Aorta (tissue), 5 donors: ENCODE results near the gene CATSPER3. TPM values are rescaled to one million over a fixed set of nuclear protein-coding genes. Genes with fewer than 3 reads are reported as not detected.
"Not testable (repeated sequence)": the region's sequence is repeated elsewhere in the genome, so short reads cannot be mapped to it uniquely, and the experiment has no call there.

Experiments
- ATAC-seq: fragments of 200-7000 bp; cut with Tn5 transposase; one replicate; pipeline ENCODE4 v1.9.1; 2022; ENCODE audit warnings: moderate library complexity; ENCODE audit not compliant: low FRiP score
- DNase-seq, 2 donors: peaks; one replicate each; pipeline ENCODE4 v3.0.0-alpha.2; 2020
- H3K27ac ChIP-seq, 2 donors: one replicate each; pipeline ENCODE4 v1.5.1; 2013; ENCODE audit warnings: low read length in 2 of 2, mild to moderate bottlenecking in 2 of 2, moderate library complexity in 2 of 2, control low read depth in 1 of 2, inconsistent platforms in 1 of 2, low read depth in 1 of 2
- H3K27me3 ChIP-seq, 2 donors: one replicate each; pipeline ENCODE4 v1.6.1; 2013; ENCODE audit warnings: control low read depth in 1 of 2, low read length in 1 of 2, mild to moderate bottlenecking in 1 of 2, moderate library complexity in 1 of 2; ENCODE audit not compliant: insufficient read depth in 2 of 2, control insufficient read depth in 1 of 2
- H3K36me3 ChIP-seq, 2 donors: one replicate each; pipeline ENCODE4 v1.6.1; 2013; ENCODE audit warnings: control low read depth in 1 of 2, low read length in 1 of 2, mild to moderate bottlenecking in 1 of 2; ENCODE audit not compliant: insufficient read depth in 2 of 2, control insufficient read depth in 1 of 2
- H3K4me1 ChIP-seq, 2 donors: one replicate each; pipeline ENCODE4 v1.6.1; 2013; ENCODE audit warnings: low read length in 2 of 2, control low read depth in 1 of 2, mild to moderate bottlenecking in 1 of 2, moderate library complexity in 1 of 2; ENCODE audit not compliant: insufficient read depth in 2 of 2, control insufficient read depth in 1 of 2
- H3K4me3 ChIP-seq, 2 donors: one replicate each; pipeline ENCODE4 v1.5.1; 2013; ENCODE audit warnings: low read length in 2 of 2, control low read depth in 1 of 2, mild to moderate bottlenecking in 1 of 2
- H3K9me3 ChIP-seq: one replicate; pipeline ENCODE4 v1.6.1; 2013; ENCODE audit warnings: mild to moderate bottlenecking, low read length; ENCODE audit not compliant: control insufficient read depth
- WGBS, 2 donors: extraction: QIAGEN DNeasy Blood & Tissue Kit; methylation state at CpG; one replicate each; pipeline ENCODE4 v1.1.7; 2013; 5-methylcytosine and 5-hydroxymethylcytosine counted together
- intact Hi-C, 2 donors: fragments of 100-400 bp; cut with DNase I; formaldehyde crosslinking; loops; one replicate each; pipeline versions ENCODE4 v1.14.2 to v1.15.0; 2022
- polyA plus RNA-seq, 2 donors: library from polyadenylated mRNA; stranded (reverse); fragments of 200-250 nt; gene quantifications; one replicate each; pipeline ENCODE4 v1.2.3, GENCODE V29; 2013
- total RNA-seq, 2 donors: library from RNA; stranded (reverse); fragmentation: NEBNext Ultra II Directional; extraction: Animal tissue kit (Norgen Biotek cat#: 25700); gene quantifications; one replicate each; pipeline ENCODE4 v1.2.1, GENCODE V29; 2021
- donor health status: healthy with polysubstance abuse.
- donor health status: Bipolar disorder and iron deficiency.
- donor health status: DM: no; HTN: no; CAD: no.
- donor health status: DM: no; HTN: no; CAD: no.
- donor health status: DM: yes; HTN: yes; CAD: no.

The CATSPER3 gene
- total and polyA plus RNA-seq, 4 donors, result 0.29 to 1.3 (median 0.63) TPM

- Histone ChIP-seq H3K27ac (no peak overlapping the region), H3K4me1 (no peaks in the 10 kb centered on the region), H3K9me3 (no peaks in the 10 kb centered on the region), H3K4me3 (no peak overlapping the region), H3K36me3 (no peaks in the 10 kb centered on the region), H3K27me3 (no peaks in the 10 kb centered on the region)
- ATAC-seq (no peak), DNase-seq (no peak)
- intact Hi-C loops, result no loop called here
- 93 to 95% methylated on average over 1 of the region's 1 CpG for WGBS, 2 donors
Observed at GRCh38 chr5:134982230-134982629, 14.5 kb downstream of the CATSPER3 start.

GRCh38 chr5:134989266-134989830, 21.6 kb downstream of the CATSPER3 start:
- H3K27ac ChIP-seq, result no peak overlapping the region
- 41 to 54% methylated on average over 3 of the region's 3 CpGs for WGBS, 2 donors

GRCh38 chr5:134990183-134990582, 22.5 kb downstream of the CATSPER3 start:
- H3K4me1 ChIP-seq, H3K9me3 ChIP-seq, ATAC-seq, H3K27ac ChIP-seq, H3K27me3 ChIP-seq, intact Hi-C loops, H3K36me3 ChIP-seq, H3K4me3 ChIP-seq, DNase-seq: not testable (repeated sequence)
- 80 to 91% methylated on average over 5 of the region's 5 CpGs for WGBS, 2 donors

More at GRCh38 chr5:134989266-134989830, 21.6 kb downstream of the CATSPER3 start:
- DNase-seq (no peak), ATAC-seq (no peak)
- intact Hi-C loops, result no loop called here
- H3K27me3 ChIP-seq, result no peaks in the 10 kb centered on the region
- no peak overlapping the region for H3K4me3 ChIP-seq
- H3K9me3 ChIP-seq, result no peaks in the 10 kb centered on the region
- H3K36me3 ChIP-seq, result no peaks in the 10 kb centered on the region
- H3K4me1 ChIP-seq, result peaks cover 0 to 3% of the 10 kb centered on the region in 2 donors

- H3K36me3 ChIP-seq, result no peaks in the 10 kb centered on the region
- peaks cover 0 to 3% of the 10 kb centered on the region in 2 donors for H3K4me1 ChIP-seq
- H3K9me3 ChIP-seq, result no peaks in the 10 kb centered on the region
- DNase-seq, result no peak
- H3K4me3 ChIP-seq, result no peak overlapping the region
- WGBS, 2 donors, result 95 to 96% methylated on average over 5 of the region's 5 CpGs
- ATAC-seq, result no peak
- H3K27me3 ChIP-seq, result no peaks in the 10 kb centered on the region
- no peak overlapping the region for H3K27ac ChIP-seq
- intact Hi-C loops, result no loop called here
Observed at GRCh38 chr5:134992148-134992547, 24.4 kb downstream of the CATSPER3 start.

- Histone ChIP-seq H3K27me3 (no peaks in the 10 kb centered on the region), H3K36me3 (no peaks in the 10 kb centered on the region), H3K27ac (no peak overlapping the region), H3K4me1 (peaks cover 0 to 3% of the 10 kb centered on the region in 2 donors), H3K9me3 (no peaks in the 10 kb centered on the region), H3K4me3 (no peak overlapping the region)
- no peak for ATAC-seq
- intact Hi-C loops, result no loop called here
- no peak for DNase-seq
- WGBS, 2 donors, result 95 to 98% methylated on average over 2 of the region's 2 CpGs
Observed at GRCh38 chr5:134993161-134993560, 25.5 kb downstream of the CATSPER3 start.

GRCh38 chr5:134994560-134995156, 27.0 kb downstream of the CATSPER3 start:
- Histone ChIP-seq H3K9me3 (no peaks in the 10 kb centered on the region), H3K27ac (no peak overlapping the region), H3K27me3 (no peaks in the 10 kb centered on the region), H3K36me3 (no peaks in the 10 kb centered on the region), H3K4me3 (no peak overlapping the region), H3K4me1 (peaks cover 0 to 3% of the 10 kb centered on the region in 2 donors)
- 78 to 88% methylated on average over 2 of the region's 2 CpGs for WGBS, 2 donors
- DNase-seq (no peak), ATAC-seq (no peak)
- intact Hi-C loops, result no loop called here

- no peak for DNase-seq
- Histone ChIP-seq H3K4me1 (peaks cover 0 to 3% of the 10 kb centered on the region in 2 donors), H3K36me3 (no peaks in the 10 kb centered on the region), H3K27me3 (no peaks in the 10 kb centered on the region), H3K4me3 (no peak overlapping the region), H3K9me3 (no peaks in the 10 kb centered on the region), H3K27ac (no peak overlapping the region)
- peak; percentile 7 for ATAC-seq
- WGBS, 2 donors, result 94 to 99% methylated on average over 8 of the region's 8 CpGs
- intact Hi-C loops, result no loop called here
Observed at GRCh38 chr5:134995850-134996402, 28.2 kb downstream of the CATSPER3 start.

GRCh38 chr5:134997015-134997414, 29.3 kb downstream of the CATSPER3 start:
- Histone ChIP-seq H3K4me1 (peaks cover 0 to 3% of the 10 kb centered on the region in 2 donors), H3K9me3 (no peaks in the 10 kb centered on the region), H3K27ac (no peak overlapping the region), H3K36me3 (no peaks in the 10 kb centered on the region), H3K4me3 (no peak overlapping the region), H3K27me3 (no peaks in the 10 kb centered on the region)
- DNase-seq (no peak), ATAC-seq (peak; percentile 26)
- 81 to 84% methylated on average over 11 of the region's 11 CpGs for WGBS, 2 donors
- intact Hi-C loops, result no loop called here

- H3K9me3 ChIP-seq, ATAC-seq, DNase-seq, intact Hi-C loops, H3K4me3 ChIP-seq, H3K27ac ChIP-seq, H3K36me3 ChIP-seq, H3K27me3 ChIP-seq, H3K4me1 ChIP-seq: not testable (repeated sequence)
- 89 to 92% methylated on average over 5 of the region's 5 CpGs for WGBS, 2 donors
Observed at GRCh38 chr5:134998068-134998467, 30.4 kb downstream of the CATSPER3 start.
